GM18907 (cell line): ENCODE measurements around the gene CLEC4E.
A peak's percentile ranks its signal among the peaks of the same experiment; 100 is the strongest.
"Not testable (repeated sequence)": the region's sequence is repeated elsewhere in the genome, so short reads cannot be mapped to it uniquely, and the experiment has no call there.

Source experiments
- ATAC-seq: cut with Tn5 transposase; IDR thresholded peaks from one replicate; pipeline ENCODE4 v1.9.1; 2021; ENCODE audit warnings: mild to moderate bottlenecking, moderate library complexity; ENCODE audit not compliant: unreplicated experiment

CLEC4E gene

GRCh38 chr12:8544295-8544694 lies 3.6 kb upstream of the CLEC4E start:
- no peak for ATAC-seq

- no peak for ATAC-seq
These were observed 857 bp upstream of the CLEC4E start for GRCh38 chr12:8541562-8541961.

DNA sequence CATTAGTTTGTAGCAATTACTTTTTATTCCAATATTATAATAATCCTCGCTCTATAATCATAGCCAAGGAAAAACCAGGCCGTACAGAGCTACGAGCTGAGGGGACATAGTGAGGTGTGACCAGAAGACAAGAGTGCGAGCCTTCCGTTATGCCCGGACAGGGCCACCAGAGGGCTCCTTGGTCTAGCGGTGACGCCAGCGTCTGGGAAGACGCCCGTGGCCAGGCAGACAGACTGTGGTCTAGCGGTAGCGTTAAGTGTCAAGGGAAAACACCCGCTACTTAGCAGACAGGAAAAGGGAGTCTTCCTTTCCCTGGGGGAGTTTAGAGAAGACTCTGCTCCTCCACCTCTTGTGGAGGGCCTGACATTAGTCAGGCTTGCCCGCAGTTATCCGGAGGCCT lies 2.9 kb downstream of the CLEC4E start:
- ATAC-seq = not testable (repeated sequence)

- ATAC-seq = no peak
These were observed 8.7 kb downstream of the CLEC4E start for GRCh38 chr12:8532045-8532444.

- no peak for ATAC-seq
These were observed 13.2 kb downstream of the CLEC4E start for GRCh38 chr12:8527250-8528130.

GRCh38 chr12:8519171-8519570 lies 21.5 kb downstream of the CLEC4E start:
- ATAC-seq = no peak

GRCh38 chr12:8517971-8518370 lies 22.7 kb downstream of the CLEC4E start:
- ATAC-seq = no peak

DNA sequence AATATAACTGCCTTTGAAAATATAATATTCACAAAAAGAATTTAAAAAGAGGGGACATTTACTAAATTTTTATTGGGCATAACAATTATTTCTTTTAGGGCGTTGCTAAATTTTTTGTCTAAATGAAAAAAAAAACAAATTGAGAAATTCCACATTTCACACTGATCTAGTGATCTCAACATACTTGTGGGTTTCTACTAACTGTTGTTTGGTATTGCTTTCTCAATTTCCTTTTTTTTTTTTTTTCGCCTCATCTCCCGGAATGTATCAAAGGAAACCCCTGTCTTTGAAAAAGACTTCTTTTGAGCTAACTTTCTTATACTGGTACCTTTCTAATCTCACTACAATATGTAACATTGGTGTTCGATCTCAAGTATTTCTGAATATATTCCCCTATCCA lies 27.4 kb downstream of the CLEC4E start, which contains the start of gene CLEC4D:
TSS of gene CLEC4D (plus strand) at position 248 of the 400 bp plus-strand sequence. CDS start 230 bp downstream, outside the sequence.
- no peak for ATAC-seq

DNA sequence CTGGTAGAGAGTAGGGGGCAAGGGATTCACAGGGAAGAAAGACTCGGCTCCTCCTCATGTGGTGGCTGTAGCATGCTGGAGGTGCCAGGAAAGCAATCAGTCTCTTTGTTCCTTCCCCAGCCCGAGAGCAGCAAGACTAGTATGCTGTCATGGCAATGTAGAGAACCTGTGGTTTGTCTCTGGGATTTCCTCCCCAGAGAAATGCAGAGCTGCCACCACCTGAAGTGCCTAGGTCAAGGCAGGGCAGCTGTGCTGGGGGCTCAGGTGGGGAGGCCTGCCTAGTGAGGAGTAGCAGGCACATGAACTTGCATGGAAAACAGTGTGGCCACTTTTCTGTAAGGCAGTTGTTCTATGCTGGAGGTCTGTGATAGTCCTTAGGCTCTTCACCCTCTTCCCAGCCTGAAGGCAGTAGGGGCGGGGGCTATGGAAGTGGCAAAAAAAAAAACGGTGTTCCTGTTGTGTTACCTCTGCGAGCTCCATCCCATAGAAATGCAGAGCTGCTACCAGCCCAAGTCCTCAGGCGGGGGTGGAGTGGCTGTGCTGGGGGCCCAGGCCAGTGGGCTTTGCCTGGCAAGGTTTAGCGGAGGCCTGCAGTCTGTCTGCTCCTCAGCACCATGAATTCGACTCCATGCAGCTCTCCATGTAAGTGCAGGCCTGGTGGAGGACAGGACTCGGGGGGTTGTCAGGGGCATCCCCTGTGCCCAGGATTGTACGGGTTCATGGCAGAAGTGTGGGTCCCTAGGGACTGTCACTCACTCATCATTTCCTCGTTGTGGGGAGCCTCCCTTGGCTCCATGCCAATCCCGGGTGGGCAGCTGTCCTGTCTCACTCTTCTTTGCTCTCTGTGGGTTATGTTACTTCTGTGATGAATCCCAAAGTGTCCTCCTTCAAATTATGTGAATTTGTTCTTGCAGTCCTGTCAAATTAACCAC lies 31.5 kb downstream of the CLEC4E start:
- no peak for ATAC-seq

DNA sequence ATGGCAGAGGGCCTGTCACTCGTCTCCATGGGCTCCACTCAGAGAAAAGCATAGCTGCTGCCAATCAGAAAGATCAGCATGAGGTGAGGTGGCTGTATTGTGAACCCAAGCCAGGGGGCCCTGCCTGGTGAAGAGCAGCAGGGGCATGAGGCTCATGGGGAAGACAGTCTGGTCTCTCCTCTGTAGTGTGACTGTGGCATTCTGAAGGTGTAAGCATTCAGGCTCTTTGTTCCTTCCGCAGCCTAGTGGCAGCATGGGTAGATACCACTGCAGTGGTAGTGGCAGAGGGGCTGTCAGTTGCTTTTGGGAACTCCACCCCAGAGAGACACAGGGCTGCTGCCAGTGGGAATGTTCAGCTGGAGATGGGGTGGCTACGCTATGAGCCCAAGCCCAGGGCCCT lies 32.5 kb downstream of the CLEC4E start:
- ATAC-seq = no peak

- ATAC-seq = no peak
These were observed 33.1 kb downstream of the CLEC4E start for GRCh38 chr12:8507596-8507995.

- no peak for ATAC-seq
These were observed 36.4 kb downstream of the CLEC4E start for GRCh38 chr12:8504351-8504750.

GRCh38 chr12:8501720-8502119 lies 39.0 kb downstream of the CLEC4E start:
- ATAC-seq = no peak

DNA sequence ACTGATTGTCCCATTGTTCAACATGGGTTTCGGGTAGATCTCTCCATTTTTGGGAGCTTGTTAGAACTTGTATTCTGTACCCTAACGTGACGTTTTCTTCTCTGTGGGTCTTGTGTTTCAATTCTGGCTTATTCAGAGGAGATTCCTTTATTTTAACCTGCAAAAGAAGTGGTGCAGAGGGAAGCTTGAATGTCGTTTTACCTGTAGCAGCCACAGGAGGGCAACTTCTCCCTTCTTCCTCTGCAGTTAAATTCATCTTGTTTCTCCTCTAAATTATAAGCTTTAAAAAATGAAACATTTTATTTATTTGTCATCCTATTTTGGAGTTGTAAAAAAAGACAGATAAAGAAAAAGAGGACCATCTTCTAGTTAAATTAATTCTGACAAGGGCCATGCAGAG lies 41.1 kb downstream of the CLEC4E start:
- no peak for ATAC-seq

DNA sequence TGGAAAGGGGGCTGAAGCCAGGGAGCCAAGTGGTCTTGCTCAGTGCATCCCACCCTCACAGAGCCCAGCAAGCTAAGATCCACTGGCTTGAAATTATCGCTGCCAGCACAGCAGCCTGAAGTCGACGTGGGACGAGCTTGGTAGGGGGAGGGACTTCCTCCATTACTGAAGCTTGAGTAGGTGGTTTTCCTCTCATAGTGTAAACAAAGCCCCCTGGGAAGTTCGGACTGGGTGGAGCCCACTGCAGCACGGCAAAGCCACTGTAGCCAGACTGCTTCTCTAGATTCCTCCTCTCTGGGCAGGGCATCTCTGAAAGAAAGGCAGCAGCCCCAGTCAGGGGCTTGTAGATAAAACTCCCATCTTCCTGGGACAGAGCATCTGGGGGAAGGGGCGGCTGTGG lies 44.6 kb downstream of the CLEC4E start:
- ATAC-seq = not testable (repeated sequence)

- not testable (repeated sequence) for ATAC-seq
These were observed 45.0 kb downstream of the CLEC4E start for GRCh38 chr12:8495671-8496070.

- peak; percentile 98 for ATAC-seq
These were observed 47.6 kb downstream of the CLEC4E start for GRCh38 chr12:8493084-8493483.

DNA sequence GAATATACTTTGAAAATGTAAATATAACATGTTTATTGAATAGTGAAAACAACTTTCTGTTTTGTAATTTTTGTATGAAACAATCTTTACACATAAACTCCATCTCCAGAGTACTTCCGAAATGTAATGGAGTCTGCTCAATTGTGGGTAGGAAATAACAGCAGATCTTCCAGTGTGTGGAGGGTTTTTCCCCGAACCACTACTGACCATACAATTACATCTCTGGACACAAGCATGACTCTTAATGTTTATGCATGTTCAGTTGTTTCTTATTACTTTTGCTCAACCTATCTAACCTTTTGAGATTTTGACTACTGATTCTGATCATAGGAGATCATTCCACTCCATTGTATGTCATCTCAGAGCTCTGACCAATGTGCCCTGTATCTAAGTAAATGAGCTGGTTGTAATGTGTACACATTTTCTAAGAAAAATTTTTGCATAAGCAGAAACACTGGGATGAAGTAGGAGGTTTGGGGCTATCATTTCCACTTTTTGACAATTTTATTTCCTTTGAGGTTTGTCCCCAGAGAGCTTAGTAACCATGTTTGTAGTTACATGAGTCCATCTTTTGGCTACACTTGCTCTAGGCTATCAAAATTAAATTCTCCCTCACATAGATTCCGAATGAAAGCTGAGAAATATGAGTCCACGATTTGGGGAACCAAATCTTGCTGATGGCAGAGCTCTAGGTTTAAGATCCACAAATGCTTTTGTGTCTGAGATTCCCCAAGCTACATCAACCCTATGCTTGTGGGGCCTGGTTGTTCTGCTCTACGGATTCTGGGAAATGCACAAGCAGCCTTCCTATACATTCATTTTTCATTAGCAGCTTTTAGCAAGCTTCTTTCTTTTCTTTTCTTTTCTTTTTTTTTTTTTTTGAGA lies 48.8 kb downstream of the CLEC4E start:
- no peak for ATAC-seq
